Thoracic aorta (tissue), 2 donors: ENCODE data around the gene CEP44. TPM values are rescaled to one million over a fixed set of nuclear protein-coding genes. Genes with fewer than 3 reads are reported as not detected.

Experiments used
- ATAC-seq: fragments of 150-250 bp; one replicate; pipeline ENCODE4 v1.8.0; 2017; ENCODE audit warnings: low read depth; ENCODE audit not compliant: insufficient number of reproducible peaks, low FRiP score
- DNase-seq: peaks from one replicate; pipeline ENCODE4 v3.0.0-alpha.2; 2020; ENCODE audit warnings: low spot score
- H3K27ac ChIP-seq, 2 donors: fragments of 200-600 bp; sonication (generic); 1 replicate in 1 of 2; 2 replicates in 1 of 2; pipeline ENCODE4 v1.5.1; 2016; ENCODE audit warnings: mild to moderate bottlenecking in 2 of 2, moderate library complexity in 2 of 2
- H3K27me3 ChIP-seq: fragments of 200-600 bp; sonication (generic); replicated peaks from 2 replicates; pipeline ENCODE4 v1.6.0; 2016; ENCODE audit warnings: mild to moderate bottlenecking; ENCODE audit not compliant: insufficient read depth
- H3K36me3 ChIP-seq: fragments of 200-600 bp; sonication (generic); one replicate; pipeline ENCODE4 v1.5.1; 2016
- H3K4me1 ChIP-seq, 2 donors: fragments of 200-600 bp; sonication (generic); 1 replicate in 1 of 2; 2 replicates in 1 of 2; pipeline versions ENCODE4 v1.5.1 to v1.6.0; 2016; ENCODE audit warnings: low read depth in 2 of 2, mild to moderate bottlenecking in 1 of 2; ENCODE audit not compliant: control insufficient read depth in 1 of 2
- H3K4me3 ChIP-seq: fragments of 200-600 bp; sonication (generic); 2 replicates; pipeline ENCODE4 v1.5.1; 2016; ENCODE audit warnings: mild to moderate bottlenecking
- H3K9me3 ChIP-seq: fragments of 200-600 bp; sonication (generic); 2 replicates; pipeline ENCODE4 v1.5.1; 2016
- total RNA-seq, 2 donors: library from RNA; depleted of rRNA; stranded (reverse); fragments of >200 nt; gene quantifications; one replicate each; pipeline versions ENCODE4 v1.1.0 to v1.2.3, GENCODE V29; 2016
- TF ChIP-seq, protein P1 (sequence below): fragments of 200-600 bp; sonication (generic); IDR thresholded peaks from one replicate; pipeline ENCODE4 v1.5.1; 2019; ENCODE audit warnings: antibody characterized with exemption

Gene CEP44
- total RNA-seq, 2 donors from 2014 or later: 15.3 to 18.2 TPM

DNA sequence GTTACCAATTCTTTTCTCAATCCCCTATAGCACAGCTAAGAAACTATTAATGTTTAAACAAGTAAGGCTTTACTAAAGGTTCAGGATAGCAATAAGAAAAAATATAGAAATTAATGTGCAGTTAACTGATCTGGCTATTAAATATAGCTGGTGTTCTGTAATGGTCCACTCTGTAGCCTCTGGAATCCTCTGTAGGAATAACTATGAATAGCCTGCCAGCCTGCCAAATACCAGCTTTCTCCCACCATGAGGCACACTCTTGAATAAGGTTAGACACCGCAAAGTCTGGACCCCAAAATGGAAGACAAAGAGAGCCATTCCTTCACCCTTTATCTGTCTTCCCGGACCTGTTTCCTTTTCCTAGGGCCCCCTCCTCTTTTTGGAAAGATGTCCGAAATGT is 30.6 kb downstream of the CEP44 start:
- Histone ChIP-seq H3K27me3 (no peaks in the 10 kb centered on the region), H3K9me3 (no peaks in the 10 kb centered on the region), H3K36me3 (peaks cover 7% of the 10 kb centered on the region), H3K27ac (no peak overlapping the region), H3K4me1 (no peaks in the 10 kb centered on the region), H3K4me3 (no peak overlapping the region)
- ATAC-seq: no peak
- DNase-seq: no peak
- TF ChIP-seq, protein P1, sequence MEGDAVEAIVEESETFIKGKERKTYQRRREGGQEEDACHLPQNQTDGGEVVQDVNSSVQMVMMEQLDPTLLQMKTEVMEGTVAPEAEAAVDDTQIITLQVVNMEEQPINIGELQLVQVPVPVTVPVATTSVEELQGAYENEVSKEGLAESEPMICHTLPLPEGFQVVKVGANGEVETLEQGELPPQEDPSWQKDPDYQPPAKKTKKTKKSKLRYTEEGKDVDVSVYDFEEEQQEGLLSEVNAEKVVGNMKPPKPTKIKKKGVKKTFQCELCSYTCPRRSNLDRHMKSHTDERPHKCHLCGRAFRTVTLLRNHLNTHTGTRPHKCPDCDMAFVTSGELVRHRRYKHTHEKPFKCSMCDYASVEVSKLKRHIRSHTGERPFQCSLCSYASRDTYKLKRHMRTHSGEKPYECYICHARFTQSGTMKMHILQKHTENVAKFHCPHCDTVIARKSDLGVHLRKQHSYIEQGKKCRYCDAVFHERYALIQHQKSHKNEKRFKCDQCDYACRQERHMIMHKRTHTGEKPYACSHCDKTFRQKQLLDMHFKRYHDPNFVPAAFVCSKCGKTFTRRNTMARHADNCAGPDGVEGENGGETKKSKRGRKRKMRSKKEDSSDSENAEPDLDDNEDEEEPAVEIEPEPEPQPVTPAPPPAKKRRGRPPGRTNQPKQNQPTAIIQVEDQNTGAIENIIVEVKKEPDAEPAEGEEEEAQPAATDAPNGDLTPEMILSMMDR: no peak

DNA sequence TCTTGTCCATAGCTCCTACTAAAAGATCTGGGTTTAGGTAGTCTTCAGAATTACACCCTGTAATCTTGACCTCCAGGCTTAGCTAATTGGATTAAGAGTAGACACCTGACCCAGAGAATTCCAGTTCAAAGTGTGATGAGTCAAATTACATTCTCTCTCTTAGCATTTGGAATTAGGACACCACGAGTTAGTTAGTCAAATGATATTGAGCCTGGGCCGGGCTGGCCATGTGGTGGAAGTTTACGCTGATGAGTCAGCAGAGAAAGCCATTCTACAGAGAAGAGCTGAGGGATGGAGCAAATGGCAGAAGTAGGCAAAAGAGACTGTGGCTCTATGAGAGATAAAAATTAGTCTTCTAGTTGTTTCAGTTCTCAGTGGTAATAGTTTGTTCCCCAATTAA is 31.1 kb downstream of the CEP44 start:
- ATAC-seq: no peak
- no peak overlapping the region for H3K27ac ChIP-seq

DNA sequence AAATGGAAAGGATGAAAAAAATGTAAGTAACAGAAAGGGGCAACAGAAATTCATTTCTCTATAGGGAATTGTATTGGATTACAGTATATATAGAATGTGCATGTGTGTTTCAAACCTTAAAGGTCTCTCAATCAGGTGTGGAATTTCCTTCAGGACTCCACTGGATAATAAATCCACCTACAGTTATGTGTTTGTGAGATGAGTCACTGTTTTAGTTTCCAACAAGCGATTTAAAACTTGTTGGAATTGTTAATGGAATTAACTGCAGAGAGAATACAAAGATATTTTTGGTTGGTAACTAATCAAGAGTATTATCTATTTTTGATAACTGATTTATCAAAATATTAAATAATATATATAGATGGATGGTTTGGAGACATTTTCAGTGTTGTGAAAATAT is 32.8 kb downstream of the CEP44 start:
- DNase-seq (no peak), ATAC-seq (no peak)
- no peak overlapping the region for H3K27ac ChIP-seq
- H3K9me3 ChIP-seq: no peaks in the 10 kb centered on the region
- no peaks in the 10 kb centered on the region for H3K27me3 ChIP-seq
- TF ChIP-seq, protein P1: no peak
- H3K4me3 ChIP-seq: no peak overlapping the region
- no peaks in the 10 kb centered on the region for H3K4me1 ChIP-seq
- H3K36me3 ChIP-seq: peaks cover 7% of the 10 kb centered on the region

More for the DNA sequence above, 31.1 kb downstream of the CEP44 start:
- TF ChIP-seq, protein P1: no peak
- DNase-seq: no peak
- Histone ChIP-seq H3K4me3 (no peak overlapping the region), H3K36me3 (peaks cover 7% of the 10 kb centered on the region), H3K4me1 (no peaks in the 10 kb centered on the region), H3K27me3 (no peaks in the 10 kb centered on the region), H3K9me3 (no peaks in the 10 kb centered on the region)

DNA sequence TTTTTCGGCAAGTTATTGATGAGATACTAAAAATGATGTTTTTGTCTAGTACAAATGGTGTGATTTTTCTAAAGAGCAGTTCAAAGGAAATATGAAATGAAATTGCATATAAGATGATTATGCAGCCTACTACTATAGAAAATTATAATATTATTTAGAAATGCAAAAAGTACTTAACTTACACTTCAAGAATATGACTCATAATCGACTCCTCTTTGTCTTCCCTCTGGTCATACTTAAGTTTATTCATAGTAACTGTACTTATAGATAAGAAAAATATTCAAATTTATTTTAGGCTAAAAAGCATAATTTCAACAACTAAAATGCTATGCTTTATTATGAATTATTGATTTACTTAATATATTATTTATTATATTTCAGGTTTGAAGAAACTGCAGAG is 33.2 kb downstream of the CEP44 start:
- ATAC-seq: no peak
- no peaks in the 10 kb centered on the region for H3K4me1 ChIP-seq
- H3K9me3 ChIP-seq: no peaks in the 10 kb centered on the region
- no peak overlapping the region for H3K27ac ChIP-seq
- peaks cover 7% of the 10 kb centered on the region for H3K36me3 ChIP-seq
- no peaks in the 10 kb centered on the region for H3K27me3 ChIP-seq
- no peak overlapping the region for H3K4me3 ChIP-seq
- DNase-seq: no peak
- TF ChIP-seq, protein P1: no peak

DNA sequence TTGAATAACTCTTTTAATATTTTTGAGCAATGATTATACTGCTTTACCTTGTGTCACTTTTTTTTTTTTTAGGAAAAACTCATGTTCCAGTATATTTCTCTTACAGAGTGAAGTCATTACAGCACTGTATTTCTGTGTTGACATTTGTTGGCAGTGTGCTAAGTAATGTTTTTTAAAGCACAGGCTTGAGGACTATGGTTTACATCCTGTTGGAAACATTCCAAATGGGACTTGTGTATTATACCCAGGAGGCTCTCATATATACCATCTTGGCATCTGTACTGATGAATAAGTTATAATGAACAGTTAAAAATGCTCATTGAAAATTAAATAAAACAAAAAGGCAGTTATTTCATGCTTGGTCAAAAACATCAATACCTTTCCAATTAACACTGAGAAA is 33.8 kb downstream of the CEP44 start:
- no peaks in the 10 kb centered on the region for H3K4me1 ChIP-seq
- H3K4me3 ChIP-seq: no peak overlapping the region
- ATAC-seq: no peak
- no peaks in the 10 kb centered on the region for H3K27me3 ChIP-seq
- TF ChIP-seq, protein P1: no peak
- H3K27ac ChIP-seq: no peak overlapping the region
- H3K36me3 ChIP-seq: peaks cover 6% of the 10 kb centered on the region
- no peak for DNase-seq
- no peaks in the 10 kb centered on the region for H3K9me3 ChIP-seq
